PC-9 (cell line): Measurements from ENCODE around the gene NCKIPSD. TPM values are rescaled to one million over a fixed set of nuclear protein-coding genes. Genes with fewer than 3 reads are reported as not detected.

Experiments
- BruUV-seq: library from RNA; stranded (reverse); fragments of 400-500 nt; replicated peaks from 2 replicates; lab custom pipeline; 2021; lab: Mats Ljungman, UMichigan
- CTCF ChIA-PET: fragments of 300-600 bp; sonication (Branson Sonifier 250); formaldehyde crosslinking; loops from one replicate; lab custom pipeline; 2022; ENCODE audit warnings: antibody characterized with exemption; lab: Charles Lee
- POLR2A ChIA-PET: fragments of 300-600 bp; sonication (Branson Sonifier 250); formaldehyde crosslinking; loops from one replicate; lab custom pipeline; 2022; ENCODE audit warnings: antibody characterized with exemption; ENCODE audit not compliant: unreplicated experiment; lab: Charles Lee
- DNase-seq, 2 experiments: peaks; one replicate each; pipeline versions ENCODE4 v3.0.0 to v3.0.0-alpha.2; 2015 to 2022; ENCODE audit warnings: mixed read lengths in 1 of 2
- H2AFZ ChIP-seq: fragments of 200-600 bp; sonication (generic); 2 replicates; pipeline ENCODE4 v1.8.1; 2017; ENCODE audit warnings: antibody characterized with exemption
- H3F3A ChIP-seq: fragments of 200-600 bp; sonication (generic); 2 replicates; pipeline ENCODE4 v1.8.1; 2017; ENCODE audit warnings: antibody characterized with exemption, mild to moderate bottlenecking, low read depth; ENCODE audit not compliant: insufficient read depth
- H3K27ac ChIP-seq: fragments of 200-600 bp; sonication (generic); 2 replicates; pipeline ENCODE4 v1.6.1; 2016; ENCODE audit warnings: mixed run types
- H3K27me3 ChIP-seq: fragments of 200-600 bp; sonication (generic); 2 replicates; pipeline ENCODE4 v1.6.1; 2016; ENCODE audit warnings: low read depth, mixed run types; ENCODE audit not compliant: insufficient read depth
- H3K36me3 ChIP-seq: fragments of 200-600 bp; sonication (generic); 2 replicates; pipeline ENCODE4 v1.6.1; 2016; ENCODE audit warnings: low read depth, mixed run types
- H3K4me1 ChIP-seq: fragments of 200-600 bp; sonication (generic); replicated peaks from 2 replicates; pipeline ENCODE4 v1.6.1; 2016; ENCODE audit warnings: mixed run types; ENCODE audit not compliant: insufficient read depth
- H3K4me2 ChIP-seq: fragments of 200-600 bp; sonication (generic); 2 replicates; pipeline ENCODE4 v1.6.1; 2017; ENCODE audit warnings: mixed run types
- H3K4me3 ChIP-seq: fragments of 200-600 bp; sonication (generic); 2 replicates; pipeline ENCODE4 v1.6.1; 2016; ENCODE audit warnings: mixed run types
- H3K79me2 ChIP-seq: fragments of 200-600 bp; sonication (generic); 2 replicates; pipeline ENCODE4 v1.6.1; 2017; ENCODE audit warnings: low read depth, mixed run types
- H3K9me2 ChIP-seq: fragments of 200-600 bp; sonication (generic); 2 replicates; pipeline ENCODE4 v1.8.1; 2017; ENCODE audit warnings: mild to moderate bottlenecking; ENCODE audit not compliant: insufficient read depth
- H3K9me3 ChIP-seq: fragments of 200-600 bp; sonication (generic); 2 replicates; pipeline ENCODE4 v1.8.1; 2016; ENCODE audit warnings: low read depth; ENCODE audit not compliant: insufficient read depth
- H4K20me1 ChIP-seq: fragments of 200-600 bp; sonication (generic); 2 replicates; pipeline ENCODE4 v1.8.1; 2017; ENCODE audit not compliant: insufficient read depth
- EZH2 ChIP-seq: fragments of 200-600 bp; sonication (generic); IDR thresholded peaks from 2 replicates; pipeline ENCODE4 v1.8.0; 2017; ENCODE audit warnings: antibody characterized with exemption, low read depth
- intact Hi-C: fragments of 100-400 bp; cut with micrococcal nuclease; formaldehyde crosslinking; loops from one replicate; pipeline ENCODE4 v1.10.0; 2022; ENCODE audit not compliant: unreplicated experiment
- total RNA-seq: library from RNA; stranded (reverse); gene quantifications from 2 replicates; pipeline ENCODE4 v1.2.3, GENCODE V29; 2021
- TF ChIP-seq, protein P1 (sequence below): fragments of 200-600 bp; sonication (generic); conservative IDR thresholded peaks from 2 replicates; pipeline ENCODE4 v1.6.1; 2017; ENCODE audit warnings: mixed run types, antibody characterized with exemption, mild to moderate bottlenecking, moderate library complexity

NCKIPSD gene
- total RNA-seq, 1 experiment from 2014 or later = 53.3 TPM

- H3K9me2 ChIP-seq = no peaks in the 10 kb centered on the region
- peak in 1 of 2 experiments; percentile 43 for DNase-seq
- peak overlapping the region; percentile 89 for H3K4me2 ChIP-seq
- intact Hi-C loops = loop anchor here (1.0 to 2.0 kb wide), 4 partner anchors 19 to 76 kb away; partner anchors contain the start of genes COL7A1 and UQCRC1
- ChIA-PET CTCF (no interaction called here), POLR2A (interaction anchor here (0.5 kb wide), 2 partner anchors 77 to 186 kb away, joined by 3 to 25 read pairs; no protein-coding TSS in a partner anchor)
- no peaks in the 10 kb centered on the region for H3K79me2 ChIP-seq
- H3K36me3 ChIP-seq = no peaks in the 10 kb centered on the region
- BruUV-seq = no TSS peak
- H3K9me3 ChIP-seq = no peaks in the 10 kb centered on the region
- 0 out of 2 replicates have a peak, but pooled peaks cover 6% of the 10 kb centered on the region for H3F3A ChIP-seq
- H3K4me3 ChIP-seq = peak overlapping the region; percentile 89
- 0 out of 2 replicates have a peak, but pooled peaks cover 5% of the 10 kb centered on the region for H4K20me1 ChIP-seq
- TF ChIP-seq, protein P1, sequence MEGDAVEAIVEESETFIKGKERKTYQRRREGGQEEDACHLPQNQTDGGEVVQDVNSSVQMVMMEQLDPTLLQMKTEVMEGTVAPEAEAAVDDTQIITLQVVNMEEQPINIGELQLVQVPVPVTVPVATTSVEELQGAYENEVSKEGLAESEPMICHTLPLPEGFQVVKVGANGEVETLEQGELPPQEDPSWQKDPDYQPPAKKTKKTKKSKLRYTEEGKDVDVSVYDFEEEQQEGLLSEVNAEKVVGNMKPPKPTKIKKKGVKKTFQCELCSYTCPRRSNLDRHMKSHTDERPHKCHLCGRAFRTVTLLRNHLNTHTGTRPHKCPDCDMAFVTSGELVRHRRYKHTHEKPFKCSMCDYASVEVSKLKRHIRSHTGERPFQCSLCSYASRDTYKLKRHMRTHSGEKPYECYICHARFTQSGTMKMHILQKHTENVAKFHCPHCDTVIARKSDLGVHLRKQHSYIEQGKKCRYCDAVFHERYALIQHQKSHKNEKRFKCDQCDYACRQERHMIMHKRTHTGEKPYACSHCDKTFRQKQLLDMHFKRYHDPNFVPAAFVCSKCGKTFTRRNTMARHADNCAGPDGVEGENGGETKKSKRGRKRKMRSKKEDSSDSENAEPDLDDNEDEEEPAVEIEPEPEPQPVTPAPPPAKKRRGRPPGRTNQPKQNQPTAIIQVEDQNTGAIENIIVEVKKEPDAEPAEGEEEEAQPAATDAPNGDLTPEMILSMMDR = no peak
- TF ChIP-seq EZH2 = no peak
- peak overlapping the region; percentile 84 for H2AFZ ChIP-seq
- H3K27me3 ChIP-seq = no peaks in the 10 kb centered on the region
- H3K4me1 ChIP-seq = no peaks in the 10 kb centered on the region
- H3K27ac ChIP-seq = no peak overlapping the region
Measured at GRCh38 chr3:48634661-48635221, 51.0 kb downstream of the NCKIPSD start.

DNA sequence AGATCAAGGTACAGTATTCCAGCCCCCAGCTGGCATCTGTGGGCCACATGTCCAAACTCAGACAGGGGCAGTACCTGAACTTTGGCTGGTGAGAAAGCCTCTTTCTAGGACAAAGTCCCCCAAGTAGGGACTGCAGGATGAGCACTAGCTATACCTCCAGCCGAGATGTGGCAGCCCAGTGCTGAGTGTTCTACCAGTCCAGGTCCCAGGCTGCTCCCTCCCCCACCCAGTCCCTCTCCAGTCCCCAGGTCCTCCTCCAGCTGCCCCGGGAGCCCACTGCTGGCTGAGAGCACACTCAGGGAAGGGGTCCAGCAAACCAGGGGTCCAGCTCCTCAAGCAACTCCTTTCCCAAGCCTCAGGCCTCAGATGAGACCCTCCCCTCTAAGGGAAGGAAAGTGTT is 52.0 kb downstream of the NCKIPSD start:
- peak overlapping the region; percentile 89 for H3K4me2 ChIP-seq
- H3K79me2 ChIP-seq = no peaks in the 10 kb centered on the region
- no peaks in the 10 kb centered on the region for H3K36me3 ChIP-seq
- ChIA-PET CTCF (no interaction called here), POLR2A (no interaction called here)
- H3K9me2 ChIP-seq = no peaks in the 10 kb centered on the region
- intact Hi-C loops = loop anchor here (2.0 kb wide), 2 partner anchors 25 to 75 kb away; partner anchors contain the start of gene UQCRC1
- 0 out of 2 replicates have a peak, but pooled peaks cover 6% of the 10 kb centered on the region for H3F3A ChIP-seq
- no peaks in the 10 kb centered on the region for H3K27me3 ChIP-seq
- H3K4me1 ChIP-seq = no peaks in the 10 kb centered on the region
- DNase-seq = no peak
- no peak overlapping the region for H2AFZ ChIP-seq
- H4K20me1 ChIP-seq = 0 out of 2 replicates have a peak, but pooled peaks cover 5% of the 10 kb centered on the region
- TF ChIP-seq, protein P1 = no peak
- TF ChIP-seq EZH2 = no peak
- H3K27ac ChIP-seq = no peak overlapping the region
- H3K4me3 ChIP-seq = no peak overlapping the region
- BruUV-seq = no TSS peak
- no peaks in the 10 kb centered on the region for H3K9me3 ChIP-seq

DNA sequence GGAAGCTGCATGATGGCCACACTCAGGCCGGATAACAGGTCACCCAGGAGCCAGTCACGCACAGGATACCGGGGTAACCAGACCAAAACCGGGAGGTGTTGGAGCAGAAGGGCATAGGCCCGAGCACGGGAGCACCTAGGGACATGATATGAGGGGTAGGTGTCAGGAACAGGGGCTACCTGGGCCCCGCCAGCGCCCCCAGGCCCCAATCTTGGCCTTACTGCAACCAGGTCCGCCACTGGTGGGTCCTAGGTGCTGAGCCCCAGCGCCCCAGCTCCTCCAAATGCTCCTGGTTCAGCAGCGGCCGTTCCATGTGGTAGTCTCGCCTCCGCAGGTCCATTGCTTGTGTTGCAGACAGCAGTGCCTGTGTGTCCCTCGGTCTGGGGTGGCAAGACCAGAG is 52.5 kb downstream of the NCKIPSD start:
- no peaks in the 10 kb centered on the region for H3K9me3 ChIP-seq
- POLR2A ChIA-PET = no interaction called here
- 0 out of 2 replicates have a peak, but pooled peaks cover 5% of the 10 kb centered on the region for H4K20me1 ChIP-seq
- H3K9me2 ChIP-seq = no peaks in the 10 kb centered on the region
- DNase-seq = no peak
- BruUV-seq = no TSS peak
- H3F3A ChIP-seq = 0 out of 2 replicates have a peak, but pooled peaks cover 6% of the 10 kb centered on the region
- intact Hi-C loops = no loop called here
- H3K4me2 ChIP-seq = no peak overlapping the region
- no peak overlapping the region for H2AFZ ChIP-seq
- no peak for TF ChIP-seq EZH2
- TF ChIP-seq, protein P1 = no peak
- H3K27ac ChIP-seq = no peak overlapping the region
- H3K4me3 ChIP-seq = no peak overlapping the region
- no peaks in the 10 kb centered on the region for H3K27me3 ChIP-seq
- CTCF ChIA-PET = no interaction called here
- no peaks in the 10 kb centered on the region for H3K4me1 ChIP-seq
- H3K36me3 ChIP-seq = no peaks in the 10 kb centered on the region
- H3K79me2 ChIP-seq = no peaks in the 10 kb centered on the region
